Measurements from ENCODE around the gene ERCC2. TPM values are rescaled to one million over a fixed set of nuclear protein-coding genes. Genes with fewer than 3 reads are reported as not detected.

ERCC2 gene
- total RNA-seq, 2 donors from 2014 or later, result 18.1 to 44.0 TPM

DNA sequence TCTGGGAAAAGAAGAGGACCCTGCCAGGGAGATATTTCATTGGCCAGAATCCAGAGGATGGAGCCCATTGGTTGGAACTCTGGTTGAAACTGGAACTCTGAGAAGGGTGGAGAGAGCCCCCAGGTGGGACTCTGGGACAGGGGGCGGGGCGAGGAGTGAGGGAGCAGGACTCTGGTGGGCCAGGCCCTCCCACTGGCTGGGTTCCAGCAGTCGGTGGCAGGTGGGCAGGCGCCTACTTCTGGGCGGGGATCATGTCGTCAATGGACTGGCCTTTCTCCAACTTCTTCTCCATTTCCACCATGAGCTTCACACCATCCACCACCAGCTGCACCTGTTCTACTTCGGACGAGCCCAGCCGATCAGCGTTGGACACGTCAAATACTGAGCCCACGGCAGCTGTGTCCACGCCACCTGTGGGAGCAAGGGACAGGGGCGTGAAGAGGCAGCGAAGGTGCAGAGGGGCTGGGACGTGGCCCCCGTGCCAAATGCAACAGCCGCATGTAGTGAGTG lies 63.8 kb downstream of the ERCC2 start:
- H3K9me3 Mint-ChIP-seq, result peaks cover 3% of the 10 kb centered on the region
- H3K36me3 Mint-ChIP-seq, result no peaks in the 10 kb centered on the region
- ATAC-seq (no peak), DNase-seq (ENCODE audit: low spot score) (no peak)
- H3K27me3 Mint-ChIP-seq, result no peaks in the 10 kb centered on the region
- H3K4me3 Mint-ChIP-seq, result no peak overlapping the region
- H3K4me1 Mint-ChIP-seq (ENCODE audit: low read depth in 2 of 2), result peaks cover 0 to 7% of the 10 kb centered on the region in 2 donors
- H3K27ac Mint-ChIP-seq, result no peak overlapping the region

DNA sequence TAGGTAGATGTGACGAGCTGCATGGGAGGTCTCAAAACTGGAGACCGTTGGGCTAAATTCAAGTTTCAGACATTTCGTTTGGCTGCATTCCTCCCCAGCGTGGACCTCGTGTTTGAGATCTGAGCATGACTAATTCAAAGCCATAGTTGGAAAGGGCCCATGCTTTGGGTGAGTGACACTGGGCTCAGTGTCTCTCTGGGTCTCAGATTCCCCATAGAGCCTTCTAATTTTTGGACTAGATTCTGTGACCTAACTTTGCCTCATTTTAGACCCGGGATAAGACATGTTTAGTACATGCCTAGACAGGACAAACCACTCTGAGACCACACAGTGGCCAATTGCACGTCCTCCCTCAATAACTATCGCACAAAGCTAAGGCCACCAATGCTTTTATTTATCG lies 64.3 kb downstream of the ERCC2 start:
- Mint-ChIP-seq H3K4me1 (ENCODE audit: low read depth in 2 of 2) (peaks cover 0 to 7% of the 10 kb centered on the region in 2 donors), H3K36me3 (no peaks in the 10 kb centered on the region), H3K4me3 (no peak overlapping the region), H3K9me3 (peaks cover 3% of the 10 kb centered on the region), H3K27me3 (no peaks in the 10 kb centered on the region), H3K27ac (no peak overlapping the region)
- ATAC-seq (no peak), DNase-seq (ENCODE audit: low spot score) (no peak)

DNA sequence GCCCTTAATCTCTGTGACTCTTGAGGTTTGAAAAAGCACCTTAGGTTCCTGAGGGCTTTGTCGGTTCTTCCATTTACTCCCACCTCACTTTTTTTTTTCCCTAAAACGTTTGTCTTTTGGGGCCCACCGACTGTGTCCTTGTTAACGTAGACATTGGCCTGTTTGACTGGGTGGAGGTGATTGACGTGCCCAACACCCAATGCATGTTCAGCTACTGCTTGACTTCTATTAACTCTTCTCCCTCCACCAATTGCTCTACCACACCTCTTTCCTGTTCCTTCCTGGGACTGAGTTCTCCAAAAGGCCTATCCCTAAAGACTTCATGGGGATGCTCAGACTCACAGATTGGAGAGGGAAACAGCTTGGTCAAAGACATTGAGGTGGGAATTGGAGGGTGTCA lies 65.0 kb downstream of the ERCC2 start:
- ATAC-seq, result no peak

DNA sequence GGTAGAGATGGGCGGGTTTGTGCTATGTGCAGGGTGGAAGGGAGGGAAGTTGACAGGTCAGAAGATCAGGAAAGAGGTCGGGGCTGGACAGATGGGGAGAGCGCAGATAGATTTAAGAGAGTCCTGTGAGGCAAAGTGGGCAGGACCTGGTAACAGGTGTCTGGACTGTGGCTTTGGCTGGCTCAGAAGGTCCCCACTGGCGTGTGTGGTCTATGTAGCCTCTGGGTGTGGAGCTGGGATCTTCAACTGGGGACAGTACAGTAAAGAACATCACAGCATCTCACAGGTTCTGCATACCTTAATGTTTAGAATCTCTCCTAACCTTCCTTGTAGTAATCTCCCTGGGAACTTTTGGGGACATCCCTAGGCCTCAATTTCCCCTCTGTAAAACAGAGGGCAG lies 65.4 kb downstream of the ERCC2 start:
- ATAC-seq, result no peak
- peaks cover 3% of the 10 kb centered on the region for H3K9me3 Mint-ChIP-seq
- no peak overlapping the region for H3K4me3 Mint-ChIP-seq
- H3K4me1 Mint-ChIP-seq (ENCODE audit: low read depth in 2 of 2), result peaks cover 0 to 7% of the 10 kb centered on the region in 2 donors
- no peaks in the 10 kb centered on the region for H3K27me3 Mint-ChIP-seq
- DNase-seq (ENCODE audit: low spot score), result no peak
- H3K36me3 Mint-ChIP-seq, result no peaks in the 10 kb centered on the region
- H3K27ac Mint-ChIP-seq, result no peak overlapping the region

More for the DNA sequence above, 65.0 kb downstream of the ERCC2 start:
- H3K9me3 Mint-ChIP-seq, result peaks cover 3% of the 10 kb centered on the region
- H3K27ac Mint-ChIP-seq, result no peak overlapping the region
- peaks cover 0 to 7% of the 10 kb centered on the region in 2 donors for H3K4me1 Mint-ChIP-seq (ENCODE audit: low read depth in 2 of 2)
- no peaks in the 10 kb centered on the region for H3K36me3 Mint-ChIP-seq
- H3K27me3 Mint-ChIP-seq, result no peaks in the 10 kb centered on the region
- no peak for DNase-seq (ENCODE audit: low spot score)
- H3K4me3 Mint-ChIP-seq, result no peak overlapping the region

DNA sequence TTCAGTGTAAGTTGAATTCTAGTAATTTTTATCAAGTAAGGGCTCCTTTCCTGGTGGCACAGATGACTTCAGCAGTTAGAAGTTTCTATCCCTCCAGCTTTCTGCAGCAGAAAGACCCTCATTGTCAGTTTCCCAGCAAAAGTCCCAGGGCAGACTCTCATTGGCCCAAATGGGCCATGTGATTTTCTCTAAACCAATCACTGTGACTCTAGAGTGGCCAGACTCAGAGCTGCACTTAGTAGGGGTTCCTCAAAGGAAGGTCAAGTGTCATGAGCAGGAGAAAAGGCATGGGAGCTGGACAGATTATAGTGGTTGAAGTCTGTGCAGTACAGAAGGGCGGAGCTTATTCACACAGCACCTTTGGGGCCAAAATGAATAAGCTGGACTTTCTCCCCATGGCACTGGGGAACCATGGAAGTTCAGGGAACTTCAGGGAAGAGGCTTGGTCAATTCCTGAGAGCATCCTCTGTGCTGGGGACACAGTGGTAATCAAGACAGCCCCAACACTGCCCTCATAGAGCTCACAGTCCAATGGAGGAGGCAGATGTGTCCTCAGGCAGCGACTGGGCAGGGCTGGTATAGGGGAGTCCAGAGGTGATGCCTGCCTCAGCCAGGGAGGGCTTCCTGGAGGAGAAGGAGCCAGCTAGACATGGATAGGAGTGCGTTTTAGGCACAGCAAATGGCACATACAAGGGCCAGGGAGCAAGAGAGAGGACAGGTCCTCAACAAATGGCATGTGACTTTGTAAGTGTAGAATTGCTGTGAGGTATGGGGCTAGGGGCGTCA lies 66.0 kb downstream of the ERCC2 start:
- DNase-seq (ENCODE audit: low spot score), result no peak
- no peaks in the 10 kb centered on the region for H3K27me3 Mint-ChIP-seq
- H3K27ac Mint-ChIP-seq, result no peak overlapping the region
- H3K9me3 Mint-ChIP-seq, result peaks cover 3% of the 10 kb centered on the region
- ATAC-seq, result peak in 1 of 2 donors; percentile 18
- H3K36me3 Mint-ChIP-seq, result no peaks in the 10 kb centered on the region
- H3K4me3 Mint-ChIP-seq, result no peak overlapping the region
- peaks cover 0 to 7% of the 10 kb centered on the region in 2 donors for H3K4me1 Mint-ChIP-seq (ENCODE audit: low read depth in 2 of 2)

DNA sequence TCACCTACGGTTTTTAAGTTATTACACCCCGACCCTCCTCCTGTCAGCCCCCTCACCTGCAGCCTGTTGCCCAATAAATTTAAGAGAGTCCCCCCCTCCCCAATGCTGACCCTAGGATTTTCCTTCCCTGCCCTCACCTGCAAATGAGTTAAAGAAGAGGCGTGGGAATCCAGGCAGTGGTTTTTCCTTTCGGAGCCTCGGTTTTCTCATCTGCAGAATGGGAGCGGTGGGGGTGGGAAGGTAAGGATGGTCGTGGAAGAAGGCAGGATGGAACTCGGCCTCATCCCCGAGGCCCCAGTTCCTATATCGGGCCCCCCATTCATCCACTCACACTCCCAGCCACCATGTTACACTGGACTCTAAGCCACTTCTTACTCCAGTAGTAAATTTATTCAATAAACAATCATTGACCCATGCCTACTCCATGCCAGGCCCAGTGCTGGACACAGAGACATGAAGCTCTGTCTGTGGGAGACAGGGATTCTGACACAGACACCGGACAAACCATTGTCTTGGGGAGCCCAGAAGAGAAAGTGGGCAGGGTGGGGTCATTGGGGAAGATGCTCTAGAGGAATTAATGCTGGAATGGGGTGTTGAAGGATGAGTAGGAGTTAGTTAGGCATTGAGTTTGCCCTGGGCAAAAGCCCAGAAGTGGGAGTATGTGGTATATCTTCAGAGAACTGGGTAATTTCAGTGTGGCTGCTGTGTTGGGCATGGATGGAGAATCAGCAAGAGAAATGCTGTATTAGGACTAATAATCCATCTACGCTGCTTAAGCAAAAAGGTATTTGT lies 66.9 kb downstream of the ERCC2 start:
- no peaks in the 10 kb centered on the region for H3K36me3 Mint-ChIP-seq
- H3K4me3 Mint-ChIP-seq, result no peak overlapping the region
- H3K27me3 Mint-ChIP-seq, result no peaks in the 10 kb centered on the region
- H3K4me1 Mint-ChIP-seq (ENCODE audit: low read depth in 2 of 2), result peaks cover 0 to 7% of the 10 kb centered on the region in 2 donors
- DNase-seq (ENCODE audit: low spot score), result no peak
- peaks cover 3% of the 10 kb centered on the region for H3K9me3 Mint-ChIP-seq
- no peak overlapping the region for H3K27ac Mint-ChIP-seq
- no peak for ATAC-seq

DNA sequence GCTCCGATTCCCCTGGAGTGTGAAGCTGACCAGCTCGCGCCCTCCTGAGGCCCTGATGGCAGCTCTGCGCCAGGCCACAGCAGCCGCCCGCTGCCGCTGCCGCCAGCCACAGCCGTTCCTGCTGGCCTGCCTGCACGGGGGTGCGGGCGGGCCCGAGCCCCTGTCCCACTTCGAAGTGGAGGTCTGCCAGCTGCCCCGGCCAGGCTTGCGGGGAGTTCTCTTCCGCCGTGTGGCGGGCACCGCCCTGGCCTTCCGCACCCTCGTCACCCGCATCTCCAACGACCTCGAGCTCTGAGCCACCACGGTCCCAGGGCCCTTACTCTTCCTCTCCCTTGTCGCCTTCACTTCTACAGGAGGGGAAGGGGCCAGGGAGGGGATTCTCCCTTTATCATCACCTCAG lies 68.0 kb downstream of the ERCC2 start:
- Mint-ChIP-seq H3K9me3 (peaks cover 3% of the 10 kb centered on the region), H3K4me3 (no peak overlapping the region), H3K27me3 (no peaks in the 10 kb centered on the region), H3K4me1 (ENCODE audit: low read depth in 2 of 2) (peaks cover 0 to 7% of the 10 kb centered on the region in 2 donors), H3K36me3 (no peaks in the 10 kb centered on the region), H3K27ac (no peak overlapping the region)
- no peak for ATAC-seq
- no peak for DNase-seq (ENCODE audit: low spot score)

Other genes starting within 250 kb of the ERCC2 start
- under 1 TPM; 0.14 to 0.22 TPM for gene NKPD1, start 209.6 kb downstream of the ERCC2 start, total RNA-seq
- gene TRAPPC6A, start 192.3 kb downstream of the ERCC2 start, total RNA-seq, result 10 to 100 TPM; 17.5 to 33.5 TPM
- 10 to 100 TPM; 15.4 to 20.5 TPM for gene BLOC1S3, start 191.8 kb downstream of the ERCC2 start, total RNA-seq
- gene EXOC3L2, start 125.2 kb downstream of the ERCC2 start, total RNA-seq, result not detected
- 10 to 100 TPM; 31.4 to 42.5 TPM for gene MARK4, start 119.3 kb downstream of the ERCC2 start, total RNA-seq
- under 1 TPM in 1 of 2 donors, not detected in 1; 0.29 TPM for gene CKM, start 47.7 kb downstream of the ERCC2 start, total RNA-seq
- gene KLC3, start 29.8 kb downstream of the ERCC2 start, total RNA-seq, result not detected
- gene PPP1R13L, start 34.5 kb upstream of the ERCC2 start, total RNA-seq, result 10 to 100 TPM; 12.2 to 14.1 TPM
- 10 to 100 TPM; 11.0 to 25.4 TPM for gene POLR1G, start 36.1 kb upstream of the ERCC2 start, total RNA-seq
- gene ERCC1, start 53.3 kb upstream of the ERCC2 start, total RNA-seq, result 10 to 100 TPM; 65.0 to 67.8 TPM
- gene FOSB, start 97.4 kb upstream of the ERCC2 start, total RNA-seq, result 10 to 100 TPM; 16.3 to 18.0 TPM
- gene RTN2, start 126.5 kb upstream of the ERCC2 start, total RNA-seq, result 1 to 10 TPM; 5.9 to 7.8 TPM
- gene PPM1N, start 127.9 kb upstream of the ERCC2 start, total RNA-seq, result 1 to 10 TPM; 3.2 to 3.6 TPM
- gene VASP, start 136.9 kb upstream of the ERCC2 start, total RNA-seq, result 100 to 1,000 TPM; 447 to 589 TPM
- gene OPA3, start 214.2 kb upstream of the ERCC2 start, total RNA-seq, result 10 to 100 TPM; 17.0 to 17.5 TPM
- under 1 TPM in 1 of 2 donors, not detected in 1; 0.24 TPM for gene GPR4, start 231.6 kb upstream of the ERCC2 start, total RNA-seq

Data from natural killer cell treated with Interleukin-12 subunit alpha and Interleukin-12 subunit beta and Interleukin-15 and Interleukin-18, amount 100 ng/mL, for 72 hours (primary cell).